K562 (cell line): ENCODE results near the gene RRAS. TPM values are rescaled to one million over a fixed set of nuclear protein-coding genes. Genes with fewer than 3 reads are reported as not detected.

Source experiments
- BCOR ChIP-seq: fragments of 450-650 bp; IDR thresholded peaks from 2 replicates; pipeline ENCODE4 v1.6.1; 2016
- CXXC5 ChIP-seq: fragments of 250-450 bp; sonication (Bioruptor Pico); IDR thresholded peaks from 2 replicates; pipeline ENCODE4 v1.8.0; 2022; ENCODE audit warnings: inconsistent platforms, mild to moderate bottlenecking, moderate library complexity
- ETV1 ChIP-seq: fragments of 450-650 bp; conservative IDR thresholded peaks from 2 replicates; pipeline ENCODE4 v1.6.1; 2016; ENCODE audit warnings: missing genetic modification characterization, control low read depth, low read depth, missing compliant biosample characterization
- FOXK2 ChIP-seq, 2 experiments: fragments of 450-650 bp; IDR thresholded peaks in 1 of 2; conservative IDR thresholded peaks in 1 of 2; 2 replicates each; pipeline ENCODE4 v1.6.1; 2016; ENCODE audit warnings: low read depth in 2 of 2, mild to moderate bottlenecking in 1 of 2
- GATAD2B ChIP-seq: fragments of 450-650 bp; IDR thresholded peaks from 2 replicates; pipeline ENCODE4 v1.6.1; 2017; ENCODE audit warnings: mild to moderate bottlenecking, borderline replicate concordance
- HDAC2 ChIP-seq: fragments of 450-650 bp; IDR thresholded peaks from 2 replicates; pipeline ENCODE4 v1.6.1; 2016; ENCODE audit warnings: mild to moderate bottlenecking
- HNRNPLL ChIP-seq: fragments of 200-400 bp; formaldehyde crosslinking; IDR thresholded peaks from 2 replicates; pipeline ENCODE4 v1.6.1; 2017; ENCODE audit warnings: low read length, low read depth, mild to moderate bottlenecking; ENCODE audit not compliant: poor library complexity, severe bottlenecking
- ILK ChIP-seq: fragments of 450-650 bp; IDR thresholded peaks from 2 replicates; pipeline ENCODE4 v1.6.1; 2016; ENCODE audit warnings: missing genetic modification characterization, low read depth, mild to moderate bottlenecking, missing compliant biosample characterization, moderate library complexity, borderline replicate concordance
- NCOA1 ChIP-seq: fragments of 450-650 bp; IDR thresholded peaks from 2 replicates; pipeline ENCODE4 v1.6.1; 2016; ENCODE audit warnings: low read depth
- NONO ChIP-seq, 2 experiments: fragments of 200-400 bp in 1 of 2; fragments of 450-650 bp in 1 of 2; formaldehyde crosslinking in 1 of 2; IDR thresholded peaks; 2 replicates each; pipeline ENCODE4 v1.6.1; 2017; ENCODE audit warnings: low read depth in 2 of 2, mild to moderate bottlenecking in 2 of 2, moderate library complexity in 2 of 2, low read length in 1 of 2
- NRF1 ChIP-seq, 2 experiments: fragments of 450-650 bp; IDR thresholded peaks in 1 of 2; conservative IDR thresholded peaks in 1 of 2; 2 replicates each; pipeline ENCODE4 v1.6.1; 2014; ENCODE audit warnings: mild to moderate bottlenecking in 2 of 2
- POLR2G ChIP-seq: fragments of 200-400 bp; formaldehyde crosslinking; IDR thresholded peaks from 2 replicates; pipeline ENCODE4 v1.6.1; 2017; ENCODE audit warnings: low read depth, mild to moderate bottlenecking, antibody characterized with exemption, low read length, moderate library complexity
- RBM25 ChIP-seq: fragments of 200-400 bp; formaldehyde crosslinking; IDR thresholded peaks from 2 replicates; pipeline ENCODE4 v1.6.1; 2018; ENCODE audit warnings: low read length, low read depth, moderate library complexity; ENCODE audit not compliant: severe bottlenecking
- polyA plus RNA-seq, 8 experiments: library from polyadenylated mRNA; depleted of rRNA in 4 of 8; stranded (reverse) in 5 of 8; unstranded in 3 of 8; fragments of >200 nt; fragmentation: Nextera tagmentation in 2 of 8; fragmentation: Illumina TruSeq in 1 of 8; extraction: Ambion mirVana in 2 of 8; extraction: Trizol in 1 of 8; gene quantifications; 2 replicates each; pipeline versions ENCODE4 v1.2.1 to v1.2.3, GENCODE V29; 2011 to 2014; ENCODE audit warnings: inconsistent platforms in 1 of 8, missing spikeins in 1 of 8
- total RNA-seq, 7 experiments: library from RNA; depleted of rRNA in 6 of 7; stranded (reverse); fragments of >200 nt in 6 of 7; fragmentation: Illumina TruSeq in 2 of 7; extraction: Trizol in 2 of 7; gene quantifications; 2 replicates each; pipeline versions ENCODE4 v1.2.1 to v1.2.3, GENCODE V29; 2011 to 2021; ENCODE audit warnings: low replicate concordance in 1 of 7
- TF ChIP-seq, protein P1 (sequence below), 2 experiments: IDR thresholded peaks; 2 replicates each; pipeline ENCODE4 v1.6.1; 2012; ENCODE audit warnings: improper control_type of control experiment in 2 of 2, low read depth in 2 of 2, low read length in 2 of 2, borderline replicate concordance in 1 of 2
- TF ChIP-seq, protein P2 (sequence below): fragments of 200-800 bp; sonication (Bioruptor generic); IDR thresholded peaks from 2 replicates; pipeline ENCODE4 v1.6.1; 2017; ENCODE audit warnings: missing genetic modification characterization, missing compliant biosample characterization

Gene RRAS
- total and polyA plus RNA-seq, 9 of the 15 experiments (the other 6 are each of a cell fraction or from before 2014, with no cell fraction given): 0.70 to 17.3 (median 8.2) TPM

DNA sequence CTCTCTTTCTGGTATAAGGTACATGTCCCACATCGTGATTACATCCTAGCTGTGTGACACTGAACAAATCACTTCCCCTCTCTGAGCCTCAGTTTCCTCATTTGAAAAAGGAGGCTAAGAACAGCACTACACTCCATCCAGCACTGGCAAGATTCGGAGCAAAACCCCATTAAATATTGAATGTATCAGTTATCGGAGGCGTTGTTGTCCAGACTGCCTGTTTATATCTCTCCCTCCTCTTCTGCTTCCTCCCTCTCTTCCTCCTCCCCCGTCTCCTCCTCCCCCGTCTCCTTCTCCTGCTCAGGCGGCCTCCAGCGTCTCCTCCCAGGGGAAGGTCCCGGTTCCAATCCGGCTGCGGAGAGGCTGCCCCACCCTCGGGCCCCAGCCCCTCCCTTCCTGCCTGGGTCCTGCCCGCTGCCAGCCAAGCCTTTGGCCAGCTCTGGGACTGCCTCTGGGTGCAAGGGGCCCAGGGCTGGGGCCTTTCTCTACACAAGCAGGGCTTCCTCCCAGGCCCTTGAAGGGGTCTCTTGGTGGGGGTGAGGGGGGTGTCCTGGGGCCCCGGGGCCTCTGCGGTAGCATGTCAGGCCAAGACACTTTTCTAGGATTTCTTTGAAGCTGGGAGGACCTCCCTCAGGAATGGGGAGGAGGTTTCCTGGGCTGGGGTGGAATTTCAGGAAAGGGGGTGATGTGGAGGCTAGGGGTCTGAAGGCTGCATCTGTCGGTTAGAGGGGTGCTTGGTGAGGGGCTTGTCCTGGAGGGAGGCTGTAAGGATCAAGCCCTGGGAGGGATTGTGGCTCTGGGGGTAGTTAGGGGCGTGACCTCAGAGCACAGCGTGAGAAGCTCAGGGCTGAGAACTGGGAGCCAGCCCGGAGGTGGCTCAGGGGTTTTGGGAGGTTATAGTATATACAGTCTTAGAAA is 1.9 kb downstream of the RRAS start (continued):
- peak; percentile 28 to 39; a peak in 1 of 4 replicates for TF ChIP-seq NRF1 (conservative IDR thresholded peaks at IDR 0.05 in 1 of 2, IDR thresholded peaks at IDR 0.05 in 1 of 2)
- peak; percentile 80 for TF ChIP-seq BCOR
- no peak for TF ChIP-seq ILK
- no peak for TF ChIP-seq NONO (IDR thresholded peaks at IDR 0.05; ENCODE audit: low read depth in 2 of 2, low read length in 1 of 2)
- TF ChIP-seq POLR2G: 0 out of 2 replicates have a peak, but pooled peaks have one; percentile 25
- peak; percentile 11; the same call in 1 of the 2 replicates for TF ChIP-seq CXXC5 (CRISPR knock-in tag)
- TF ChIP-seq, protein P1, sequence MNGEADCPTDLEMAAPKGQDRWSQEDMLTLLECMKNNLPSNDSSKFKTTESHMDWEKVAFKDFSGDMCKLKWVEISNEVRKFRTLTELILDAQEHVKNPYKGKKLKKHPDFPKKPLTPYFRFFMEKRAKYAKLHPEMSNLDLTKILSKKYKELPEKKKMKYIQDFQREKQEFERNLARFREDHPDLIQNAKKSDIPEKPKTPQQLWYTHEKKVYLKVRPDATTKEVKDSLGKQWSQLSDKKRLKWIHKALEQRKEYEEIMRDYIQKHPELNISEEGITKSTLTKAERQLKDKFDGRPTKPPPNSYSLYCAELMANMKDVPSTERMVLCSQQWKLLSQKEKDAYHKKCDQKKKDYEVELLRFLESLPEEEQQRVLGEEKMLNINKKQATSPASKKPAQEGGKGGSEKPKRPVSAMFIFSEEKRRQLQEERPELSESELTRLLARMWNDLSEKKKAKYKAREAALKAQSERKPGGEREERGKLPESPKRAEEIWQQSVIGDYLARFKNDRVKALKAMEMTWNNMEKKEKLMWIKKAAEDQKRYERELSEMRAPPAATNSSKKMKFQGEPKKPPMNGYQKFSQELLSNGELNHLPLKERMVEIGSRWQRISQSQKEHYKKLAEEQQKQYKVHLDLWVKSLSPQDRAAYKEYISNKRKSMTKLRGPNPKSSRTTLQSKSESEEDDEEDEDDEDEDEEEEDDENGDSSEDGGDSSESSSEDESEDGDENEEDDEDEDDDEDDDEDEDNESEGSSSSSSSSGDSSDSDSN (IDR thresholded peaks at IDR 0.05; ENCODE audit: borderline replicate concordance in 1 of 2, low read depth in 2 of 2, low read length in 2 of 2): 0 out of 4 replicates have a peak, but pooled peaks of 1 of the 2 experiments have one; percentile 39
- peak; percentile 33; the same call in 1 of the 2 replicates for TF ChIP-seq HDAC2
- TF ChIP-seq ETV1: peak; percentile 28
- TF ChIP-seq GATAD2B: no peak
- TF ChIP-seq FOXK2 (conservative IDR thresholded peaks at IDR 0.05 in 1 of 2, IDR thresholded peaks at IDR 0.05 in 1 of 2; ENCODE audit: low read depth in 2 of 2): peak; percentile 46 to 49; a peak in 2 of 4 replicates
- TF ChIP-seq NCOA1: 0 out of 2 replicates have a peak, but pooled peaks have one; percentile 32
- TF ChIP-seq RBM25: peak; percentile 26
- TF ChIP-seq, protein P2, sequence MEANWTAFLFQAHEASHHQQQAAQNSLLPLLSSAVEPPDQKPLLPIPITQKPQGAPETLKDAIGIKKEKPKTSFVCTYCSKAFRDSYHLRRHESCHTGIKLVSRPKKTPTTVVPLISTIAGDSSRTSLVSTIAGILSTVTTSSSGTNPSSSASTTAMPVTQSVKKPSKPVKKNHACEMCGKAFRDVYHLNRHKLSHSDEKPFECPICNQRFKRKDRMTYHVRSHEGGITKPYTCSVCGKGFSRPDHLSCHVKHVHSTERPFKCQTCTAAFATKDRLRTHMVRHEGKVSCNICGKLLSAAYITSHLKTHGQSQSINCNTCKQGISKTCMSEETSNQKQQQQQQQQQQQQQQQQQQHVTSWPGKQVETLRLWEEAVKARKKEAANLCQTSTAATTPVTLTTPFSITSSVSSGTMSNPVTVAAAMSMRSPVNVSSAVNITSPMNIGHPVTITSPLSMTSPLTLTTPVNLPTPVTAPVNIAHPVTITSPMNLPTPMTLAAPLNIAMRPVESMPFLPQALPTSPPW (CRISPR knock-in tag): peak; percentile 84
- no peak for TF ChIP-seq HNRNPLL
